Measurements from ENCODE around the gene COQ7. TPM values are rescaled to one million over a fixed set of nuclear protein-coding genes. Genes with fewer than 3 reads are reported as not detected.

COQ7 gene
- polyA plus RNA-seq, 1 of the 3 experiments (the other 2 are of a cell fraction), result 24.0 TPM

DNA sequence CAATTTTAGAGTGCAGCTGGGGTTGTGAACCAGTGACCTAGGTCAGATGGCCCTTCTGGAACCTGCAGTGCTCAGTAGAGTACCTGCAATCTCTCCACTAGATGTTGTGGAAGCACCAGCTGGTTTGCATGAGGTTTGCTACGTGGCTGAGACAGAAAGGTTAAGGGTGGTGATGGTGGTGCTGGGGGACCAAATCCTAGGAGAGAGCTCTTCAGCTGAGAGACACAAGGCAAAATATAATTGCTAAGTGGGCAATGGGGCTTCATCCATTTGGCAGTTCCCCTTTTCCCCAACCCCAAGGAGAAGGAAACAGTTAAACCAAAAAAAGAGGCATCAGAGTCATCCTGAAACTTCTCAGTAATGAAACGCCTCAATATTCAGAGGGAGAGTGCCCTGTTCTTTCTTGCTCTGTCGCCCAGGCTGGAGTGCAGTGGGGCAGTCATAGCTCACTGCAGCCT, 60.3 kb downstream of the COQ7 start:
- CTCF ChIA-PET, result interaction anchor here (1.0 to 1.2 kb wide), 2 partner anchors 9 to 42 kb away, joined by 3 to 4 read pairs; no protein-coding TSS in a partner anchor
- Histone ChIP-seq H3K27ac (ENCODE audit: low read depth in 2 of 2, low read length in 1 of 2) (no peak overlapping the region), H3K4me3 (ENCODE audit: low read depth in 2 of 2, low read length in 1 of 2) (no peak overlapping the region), H2AFZ (ENCODE audit: low read depth) (no peak overlapping the region), H3K9me2 (no peaks in the 10 kb centered on the region), H3K9me3 (0 out of 2 replicates have a peak, but pooled peaks cover 3% of the 10 kb centered on the region), H3K27me3 (ENCODE audit: insufficient read depth) (no peaks in the 10 kb centered on the region), H3K79me2 (ENCODE audit: insufficient read depth) (no peaks in the 10 kb centered on the region), H4K20me1 (ENCODE audit: insufficient read depth) (no peaks in the 10 kb centered on the region), H3K9ac (no peak overlapping the region), H3F3A (replicated peaks; ENCODE audit: insufficient read depth) (peaks cover 10% of the 10 kb centered on the region), H3K4me1 (ENCODE audit: control insufficient read depth in 1 of 2, insufficient read depth in 2 of 2, low read depth in 1 of 2, low read length in 1 of 2) (peaks cover 0 to 40% of the 10 kb centered on the region in 2 experiments; a peak in 2 of 4 replicates), H3K36me3 (replicated peaks in 1 of 2; ENCODE audit: control insufficient read depth in 1 of 2, insufficient read depth in 2 of 2, low read length in 1 of 2) (no peaks in the 10 kb centered on the region), H3K4me2 (no peak overlapping the region)
- TF ChIP-seq CHD2 (IDR thresholded peaks at IDR 0.05; ENCODE audit: low read length, partially characterized antibody) (no peak), EZH2phosphoT487 (IDR thresholded peaks at IDR 0.05; ENCODE audit: borderline replicate concordance, low read depth) (no peak), TCF12 (IDR thresholded peaks at IDR 0.05) (no peak), FOSL2 (IDR thresholded peaks at IDR 0.05; ENCODE audit: borderline replicate concordance, low read depth) (no peak), TEAD4 (IDR thresholded peaks at IDR 0.05; ENCODE audit: borderline replicate concordance, insufficient read depth) (no peak), JUND (IDR thresholded peaks at IDR 0.05) (no peak), FOXM1 (IDR thresholded peaks at IDR 0.05; ENCODE audit: low read depth) (no peak), GABPA (IDR thresholded peaks at IDR 0.05; ENCODE audit: low read depth) (no peak), RFX5 (IDR thresholded peaks at IDR 0.05; ENCODE audit: low read length) (no peak), NFIC (IDR thresholded peaks at IDR 0.05; ENCODE audit: borderline replicate concordance) (no peak), POLR2AphosphoS5 (IDR thresholded peaks at IDR 0.05; ENCODE audit: low read depth, low read length) (no peak)
- TF ChIP-seq, protein P1, sequence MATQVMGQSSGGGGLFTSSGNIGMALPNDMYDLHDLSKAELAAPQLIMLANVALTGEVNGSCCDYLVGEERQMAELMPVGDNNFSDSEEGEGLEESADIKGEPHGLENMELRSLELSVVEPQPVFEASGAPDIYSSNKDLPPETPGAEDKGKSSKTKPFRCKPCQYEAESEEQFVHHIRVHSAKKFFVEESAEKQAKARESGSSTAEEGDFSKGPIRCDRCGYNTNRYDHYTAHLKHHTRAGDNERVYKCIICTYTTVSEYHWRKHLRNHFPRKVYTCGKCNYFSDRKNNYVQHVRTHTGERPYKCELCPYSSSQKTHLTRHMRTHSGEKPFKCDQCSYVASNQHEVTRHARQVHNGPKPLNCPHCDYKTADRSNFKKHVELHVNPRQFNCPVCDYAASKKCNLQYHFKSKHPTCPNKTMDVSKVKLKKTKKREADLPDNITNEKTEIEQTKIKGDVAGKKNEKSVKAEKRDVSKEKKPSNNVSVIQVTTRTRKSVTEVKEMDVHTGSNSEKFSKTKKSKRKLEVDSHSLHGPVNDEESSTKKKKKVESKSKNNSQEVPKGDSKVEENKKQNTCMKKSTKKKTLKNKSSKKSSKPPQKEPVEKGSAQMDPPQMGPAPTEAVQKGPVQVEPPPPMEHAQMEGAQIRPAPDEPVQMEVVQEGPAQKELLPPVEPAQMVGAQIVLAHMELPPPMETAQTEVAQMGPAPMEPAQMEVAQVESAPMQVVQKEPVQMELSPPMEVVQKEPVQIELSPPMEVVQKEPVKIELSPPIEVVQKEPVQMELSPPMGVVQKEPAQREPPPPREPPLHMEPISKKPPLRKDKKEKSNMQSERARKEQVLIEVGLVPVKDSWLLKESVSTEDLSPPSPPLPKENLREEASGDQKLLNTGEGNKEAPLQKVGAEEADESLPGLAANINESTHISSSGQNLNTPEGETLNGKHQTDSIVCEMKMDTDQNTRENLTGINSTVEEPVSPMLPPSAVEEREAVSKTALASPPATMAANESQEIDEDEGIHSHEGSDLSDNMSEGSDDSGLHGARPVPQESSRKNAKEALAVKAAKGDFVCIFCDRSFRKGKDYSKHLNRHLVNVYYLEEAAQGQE (IDR thresholded peaks at IDR 0.05; ENCODE audit: low read depth, low read length), result no peak
- TF ChIP-seq, protein P2, sequence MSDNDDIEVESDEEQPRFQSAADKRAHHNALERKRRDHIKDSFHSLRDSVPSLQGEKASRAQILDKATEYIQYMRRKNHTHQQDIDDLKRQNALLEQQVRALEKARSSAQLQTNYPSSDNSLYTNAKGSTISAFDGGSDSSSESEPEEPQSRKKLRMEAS (IDR thresholded peaks at IDR 0.05; ENCODE audit: low read depth), result no peak
- TF ChIP-seq, protein P3, sequence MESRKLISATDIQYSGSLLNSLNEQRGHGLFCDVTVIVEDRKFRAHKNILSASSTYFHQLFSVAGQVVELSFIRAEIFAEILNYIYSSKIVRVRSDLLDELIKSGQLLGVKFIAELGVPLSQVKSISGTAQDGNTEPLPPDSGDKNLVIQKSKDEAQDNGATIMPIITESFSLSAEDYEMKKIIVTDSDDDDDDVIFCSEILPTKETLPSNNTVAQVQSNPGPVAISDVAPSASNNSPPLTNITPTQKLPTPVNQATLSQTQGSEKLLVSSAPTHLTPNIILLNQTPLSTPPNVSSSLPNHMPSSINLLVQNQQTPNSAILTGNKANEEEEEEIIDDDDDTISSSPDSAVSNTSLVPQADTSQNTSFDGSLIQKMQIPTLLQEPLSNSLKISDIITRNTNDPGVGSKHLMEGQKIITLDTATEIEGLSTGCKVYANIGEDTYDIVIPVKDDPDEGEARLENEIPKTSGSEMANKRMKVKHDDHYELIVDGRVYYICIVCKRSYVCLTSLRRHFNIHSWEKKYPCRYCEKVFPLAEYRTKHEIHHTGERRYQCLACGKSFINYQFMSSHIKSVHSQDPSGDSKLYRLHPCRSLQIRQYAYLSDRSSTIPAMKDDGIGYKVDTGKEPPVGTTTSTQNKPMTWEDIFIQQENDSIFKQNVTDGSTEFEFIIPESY (IDR thresholded peaks at IDR 0.05; ENCODE audit: borderline replicate concordance, low read depth), result no peak
- TF ChIP-seq, protein P4, sequence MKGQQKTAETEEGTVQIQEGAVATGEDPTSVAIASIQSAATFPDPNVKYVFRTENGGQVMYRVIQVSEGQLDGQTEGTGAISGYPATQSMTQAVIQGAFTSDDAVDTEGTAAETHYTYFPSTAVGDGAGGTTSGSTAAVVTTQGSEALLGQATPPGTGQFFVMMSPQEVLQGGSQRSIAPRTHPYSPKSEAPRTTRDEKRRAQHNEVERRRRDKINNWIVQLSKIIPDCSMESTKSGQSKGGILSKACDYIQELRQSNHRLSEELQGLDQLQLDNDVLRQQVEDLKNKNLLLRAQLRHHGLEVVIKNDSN (IDR thresholded peaks at IDR 0.05; ENCODE audit: borderline replicate concordance, low read depth), result no peak
- POLR2A ChIA-PET, result no interaction called here
- DNase-seq, result no peak
- 92% methylated on average over 3 of the region's 3 CpGs for WGBS (ENCODE audit: low lambda C conversion rate)

Data from SK-N-SH (cell line).